NT2/D1 (cell line): ENCODE results near the gene KIF6.

Source experiments
- DNase-seq: peaks from one replicate; pipeline ENCODE4 v3.0.0-alpha.2; 2011; ENCODE audit warnings: low read depth, low spot score
- H3K27me3 ChIP-seq: 2 replicates; pipeline ENCODE4 v1.6.0; 2011; ENCODE audit warnings: mild to moderate bottlenecking; ENCODE audit not compliant: insufficient read length, insufficient read depth
- H3K36me3 ChIP-seq: 2 replicates; pipeline ENCODE4 v1.6.1; 2011; ENCODE audit warnings: mild to moderate bottlenecking, low read length, mixed read lengths; ENCODE audit not compliant: insufficient read depth, insufficient read length
- H3K4me1 ChIP-seq: 2 replicates; pipeline ENCODE4 v1.5.1; 2011; ENCODE audit not compliant: insufficient read depth, insufficient read length
- H3K4me3 ChIP-seq: 2 replicates; pipeline ENCODE4 v1.5.1; 2011; ENCODE audit warnings: low read depth; ENCODE audit not compliant: insufficient read length
- H3K9ac ChIP-seq: 2 replicates; pipeline ENCODE4 v1.6.0; 2011; ENCODE audit warnings: low read depth; ENCODE audit not compliant: insufficient read length
- H3K9me3 ChIP-seq: 2 replicates; pipeline ENCODE4 v1.5.1; 2011; ENCODE audit warnings: mild to moderate bottlenecking, low read length; ENCODE audit not compliant: insufficient read depth
- SUZ12 ChIP-seq: IDR thresholded peaks from 2 replicates; pipeline ENCODE4 v1.6.1; 2011; ENCODE audit not compliant: insufficient read length, insufficient read depth; ENCODE audit errors: extremely low read depth
- YY1 ChIP-seq: IDR thresholded peaks from 2 replicates; pipeline ENCODE4 v1.6.1; 2011; ENCODE audit not compliant: insufficient read length, insufficient read depth
- ZNF274 ChIP-seq: IDR thresholded peaks from 2 replicates; pipeline ENCODE4 v1.6.1; 2011; ENCODE audit warnings: mild to moderate bottlenecking, low read depth, low read length

KIF6 gene

GRCh38 chr6:39365281-39366074 is 359.7 kb downstream of the KIF6 start:
- no peak for DNase-seq
- no peak overlapping the region for H3K9ac ChIP-seq
- no peak overlapping the region for H3K4me3 ChIP-seq
- no peaks in the 10 kb centered on the region for H3K9me3 ChIP-seq
- TF ChIP-seq YY1: no peak
- no peak for TF ChIP-seq SUZ12
- no peak for TF ChIP-seq ZNF274
- H3K36me3 ChIP-seq: no peaks in the 10 kb centered on the region
- H3K27me3 ChIP-seq: peaks cover 8% of the 10 kb centered on the region
- H3K4me1 ChIP-seq: no peaks in the 10 kb centered on the region

- Histone ChIP-seq H3K9me3 (no peaks in the 10 kb centered on the region), H3K27me3 (peaks cover 8% of the 10 kb centered on the region), H3K9ac (no peak overlapping the region), H3K36me3 (no peaks in the 10 kb centered on the region), H3K4me1 (no peaks in the 10 kb centered on the region), H3K4me3 (no peak overlapping the region)
- DNase-seq: no peak
- TF ChIP-seq YY1 (no peak), ZNF274 (no peak), SUZ12 (no peak)
Measured at GRCh38 chr6:39363280-39363679, 361.9 kb downstream of the KIF6 start.

GRCh38 chr6:39362487-39362865 is 362.7 kb downstream of the KIF6 start:
- no peak for DNase-seq

GRCh38 chr6:39361657-39362486 is 363.3 kb downstream of the KIF6 start:
- Histone ChIP-seq H3K9ac (no peak overlapping the region), H3K9me3 (no peaks in the 10 kb centered on the region), H3K27me3 (peaks cover 8% of the 10 kb centered on the region), H3K4me3 (no peak overlapping the region), H3K36me3 (no peaks in the 10 kb centered on the region), H3K4me1 (no peaks in the 10 kb centered on the region)
- TF ChIP-seq SUZ12: no peak
- TF ChIP-seq YY1: no peak
- TF ChIP-seq ZNF274: no peak
- peak; percentile 47 for DNase-seq

More at GRCh38 chr6:39362487-39362865, 362.7 kb downstream of the KIF6 start:
- Histone ChIP-seq H3K9me3 (no peaks in the 10 kb centered on the region), H3K9ac (no peak overlapping the region), H3K4me3 (no peak overlapping the region), H3K4me1 (no peaks in the 10 kb centered on the region), H3K27me3 (peaks cover 8% of the 10 kb centered on the region), H3K36me3 (no peaks in the 10 kb centered on the region)
- TF ChIP-seq YY1 (no peak), ZNF274 (no peak), SUZ12 (no peak)

GRCh38 chr6:39360378-39360777 is 364.8 kb downstream of the KIF6 start:
- TF ChIP-seq YY1 (no peak), SUZ12 (no peak), ZNF274 (no peak)
- H3K4me1 ChIP-seq: no peaks in the 10 kb centered on the region
- no peaks in the 10 kb centered on the region for H3K9me3 ChIP-seq
- no peak overlapping the region for H3K4me3 ChIP-seq
- H3K36me3 ChIP-seq: no peaks in the 10 kb centered on the region
- H3K9ac ChIP-seq: no peak overlapping the region
- DNase-seq: no peak
- peaks cover 8% of the 10 kb centered on the region for H3K27me3 ChIP-seq

GRCh38 chr6:39357998-39358686 is 367.1 kb downstream of the KIF6 start:
- no peak overlapping the region for H3K4me3 ChIP-seq
- no peaks in the 10 kb centered on the region for H3K9me3 ChIP-seq
- TF ChIP-seq ZNF274: no peak
- no peak for TF ChIP-seq SUZ12
- no peak for TF ChIP-seq YY1
- no peak overlapping the region for H3K9ac ChIP-seq
- no peaks in the 10 kb centered on the region for H3K36me3 ChIP-seq
- no peaks in the 10 kb centered on the region for H3K4me1 ChIP-seq
- no peak for DNase-seq
- peaks cover 8% of the 10 kb centered on the region for H3K27me3 ChIP-seq
